HG03175 (cell line): Measurements from ENCODE around the gene STRIP1.
"Not testable (repeated sequence)": the region's sequence is repeated elsewhere in the genome, so short reads cannot be mapped to it uniquely, and the experiment has no call there.

ENCODE experiments used
- ATAC-seq: cut with Tn5 transposase; IDR thresholded peaks from one replicate; pipeline ENCODE4 v1.9.1; 2021; ENCODE audit warnings: mild to moderate bottlenecking, moderate library complexity; ENCODE audit not compliant: unreplicated experiment

Gene STRIP1

GRCh38 chr1:110007046-110007830 is 27.2 kb upstream of the STRIP1 start:
- ATAC-seq: no peak

GRCh38 chr1:110008971-110009565 is 25.4 kb upstream of the STRIP1 start:
- no peak for ATAC-seq

GRCh38 chr1:110011527-110012041 is 22.8 kb upstream of the STRIP1 start:
- peak; percentile 98 for ATAC-seq

GRCh38 chr1:110012100-110012780 is 22.2 kb upstream of the STRIP1 start:
- ATAC-seq: peak; percentile 77

GRCh38 chr1:110017792-110018191 is 16.6 kb upstream of the STRIP1 start:
- ATAC-seq: no peak

- ATAC-seq: no peak
Observed at GRCh38 chr1:110018396-110018795, 16.0 kb upstream of the STRIP1 start.

- ATAC-seq: no peak
Observed at GRCh38 chr1:110019770-110020169, 14.7 kb upstream of the STRIP1 start.

- ATAC-seq: no peak
Observed at GRCh38 chr1:110021285-110021684, 13.1 kb upstream of the STRIP1 start.

- no peak for ATAC-seq
Observed at GRCh38 chr1:110024613-110025012, 9.8 kb upstream of the STRIP1 start.

GRCh38 chr1:110030687-110031086 is 3.7 kb upstream of the STRIP1 start:
- ATAC-seq: not testable (repeated sequence)

GRCh38 chr1:110032327-110032726 is 2.1 kb upstream of the STRIP1 start:
- ATAC-seq: no peak

GRCh38 chr1:110033421-110033820 is 1.0 kb upstream of the STRIP1 start:
- ATAC-seq: no peak

GRCh38 chr1:110034040-110034450 is 379 bp upstream of the STRIP1 start:
- no peak for ATAC-seq

GRCh38 chr1:110035236-110035752 is 870 bp downstream of the STRIP1 start:
- no peak for ATAC-seq

GRCh38 chr1:110038271-110038670 is 3.8 kb downstream of the STRIP1 start:
- no peak for ATAC-seq

- ATAC-seq: no peak
Observed at GRCh38 chr1:110039641-110040040, 5.2 kb downstream of the STRIP1 start.

- ATAC-seq: no peak
Observed at GRCh38 chr1:110040548-110040947, 6.1 kb downstream of the STRIP1 start.

GRCh38 chr1:110043016-110043415 is 8.6 kb downstream of the STRIP1 start:
- no peak for ATAC-seq

- ATAC-seq: no peak
Observed at GRCh38 chr1:110047463-110047862, 13.0 kb downstream of the STRIP1 start.

- no peak for ATAC-seq
Observed at GRCh38 chr1:110048240-110048639, 13.8 kb downstream of the STRIP1 start.

GRCh38 chr1:110048923-110049601 is 14.6 kb downstream of the STRIP1 start:
- no peak for ATAC-seq
